Fibroblast of lung (primary cell): ENCODE results near the gene CASR.

Source experiments
- CTCF ChIP-seq, 2 donors: IDR thresholded peaks in 1 of 2; conservative IDR thresholded peaks in 1 of 2; 1 replicate in 1 of 2; 2 replicates in 1 of 2; pipeline ENCODE4 v1.5.1; 2011 to 2012; ENCODE audit warnings: low read length in 2 of 2, control low read depth in 1 of 2, inconsistent platforms in 1 of 2, low read depth in 1 of 2, mild to moderate bottlenecking in 1 of 2
- EZH2 ChIP-seq: IDR thresholded peaks from 2 replicates; pipeline ENCODE4 v1.5.1; 2012; ENCODE audit warnings: low read length, control low read depth, mild to moderate bottlenecking; ENCODE audit errors: missing control alignments

- TF ChIP-seq CTCF (conservative IDR thresholded peaks at IDR 0.05 in 1 of 2, IDR thresholded peaks at IDR 0.05 in 1 of 2; ENCODE audit: low read depth in 1 of 2, low read length in 2 of 2): no peak
- no peak for TF ChIP-seq EZH2
Observed at GRCh38 chr3:122234117-122234516, 50.6 kb downstream of the CASR start.
